A549 treated with AZD9567 at 1 μM for 4 hours (cell line): ENCODE results near the gene SP110. TPM values are rescaled to one million over a fixed set of nuclear protein-coding genes. Genes with fewer than 3 reads are reported as not detected.

Source experiments
- total RNA-seq: library from RNA; stranded (reverse); fragments of 200-300 nt; extraction: Qiagen RNA extraction; gene quantifications from 5 replicates; pipeline ENCODE4 v1.2.3, GENCODE V29; 2022; ENCODE audit not compliant: insufficient read depth

The SP110 gene
- total RNA-seq: 3.7 to 14.3 TPM (median 5.6 TPM) in 5 replicates

DNA sequence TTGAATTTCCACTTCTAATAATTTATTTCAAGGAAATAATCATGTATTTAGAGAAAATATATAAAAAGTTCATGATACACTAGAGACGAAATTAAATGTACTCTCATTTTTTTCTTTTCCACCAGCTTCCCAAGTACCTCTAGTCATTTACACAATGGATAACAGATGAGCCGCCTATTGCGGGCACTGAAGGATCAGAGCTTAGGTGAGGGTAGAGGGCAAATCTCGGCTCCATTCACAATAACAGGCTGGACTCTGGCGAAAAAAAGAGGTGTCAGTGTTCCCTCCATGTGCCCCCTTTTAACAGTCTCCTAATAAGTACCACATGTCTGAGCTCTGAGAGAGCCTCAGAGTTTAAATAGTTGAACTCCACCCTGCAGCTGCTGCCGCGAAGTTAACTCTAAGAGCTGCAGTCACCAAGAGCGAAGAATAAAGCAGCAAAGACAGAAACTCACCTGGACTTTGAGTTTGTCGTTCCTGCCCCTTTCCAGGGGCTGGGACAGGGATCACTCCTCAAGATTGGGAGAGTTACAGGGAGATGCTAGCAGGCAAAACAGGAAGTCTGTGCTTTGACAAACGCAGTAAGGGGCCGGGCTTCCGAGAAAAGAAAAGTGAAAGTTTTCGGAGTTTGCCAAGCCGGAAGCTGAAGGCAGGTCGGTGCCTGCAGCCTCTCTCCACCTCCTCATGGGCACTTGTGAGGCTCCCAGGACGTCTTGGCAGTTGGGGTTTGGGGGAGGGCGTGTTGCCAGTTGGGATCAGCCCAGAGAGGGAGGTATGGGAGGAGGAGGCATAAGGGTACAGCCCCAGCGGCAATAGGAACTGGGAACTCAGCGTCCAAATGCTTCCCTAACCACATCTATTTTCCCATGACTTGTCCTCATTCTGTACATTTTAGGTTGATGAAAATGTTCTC is at the start of gene SP110:
TSS of gene SP110 (minus strand) at position 566 of the 913 bp plus-strand sequence. CDS start 3,057 bp downstream, outside the sequence.

GRCh38 chr2:230225486-230225885 is 5.7 kb upstream of the SP110 start, which contains the start of gene SP140:
Gene SP140, plus strand, starts transcription at chr2:230225736. Its CDS starts 109 bp downstream, at chr2:230225845.

Other genes starting within 250 kb of the SP110 start
- 0.56 to 1.1 TPM (median 0.65 TPM) in 4 of 5 replicates, not detected in the other for gene SLC16A14, start 151.1 kb downstream of the SP110 start, total RNA-seq
- 0.16 to 0.33 TPM in 2 of 5 replicates, not detected in the others for gene SP140, start 5.8 kb upstream of the SP110 start, total RNA-seq
- gene SP140L, start 107.2 kb upstream of the SP110 start, total RNA-seq: 1.1 to 3.9 TPM (median 2.9 TPM) in 5 replicates
- gene SP100, start 196.2 kb upstream of the SP110 start, total RNA-seq: 21.1 to 28.9 TPM (median 24.5 TPM) in 5 replicates